WTC11 (cell line): ENCODE results near the gene TRAFD1.
"Not testable (repeated sequence)": the region's sequence is repeated elsewhere in the genome, so short reads cannot be mapped to it uniquely, and the experiment has no call there.

Source experiments
- CTCF ChIP-seq: fragments of 200-600 bp; IDR thresholded peaks from 2 replicates; pipeline ENCODE4 v1.8.0; 2022; ENCODE audit warnings: antibody characterized with exemption
- NR2C2 ChIP-seq: sonication (generic); formaldehyde crosslinking; IDR thresholded peaks from 2 replicates; pipeline ENCODE4 v1.8.0; 2022; ENCODE audit warnings: mild to moderate bottlenecking, missing genetic modification reagents
- ZNF281 ChIP-seq: sonication (generic); formaldehyde crosslinking; IDR thresholded peaks from 2 replicates; pipeline ENCODE4 v1.8.0; 2023; ENCODE audit warnings: mild to moderate bottlenecking, missing genetic modification reagents

- not testable (repeated sequence) for TF ChIP-seq NR2C2 (CRISPR knock-in tag); CTCF; ZNF281 (CRISPR knock-in tag)
Observed at GRCh38 chr12:112158461-112159145, 33.2 kb downstream of the TRAFD1 start.
